Muscle of back (tissue), 11 donors: ENCODE results near the gene GABBR2. TPM values are rescaled to one million over a fixed set of nuclear protein-coding genes. Genes with fewer than 3 reads are reported as not detected.

Experiments
- DNase-seq, 3 donors: peaks; one replicate each; pipeline versions ENCODE4 v3.0.0 to v3.0.0-alpha.2; 2013
- polyA plus RNA-seq, 10 donors: library from polyadenylated mRNA; unstranded; fragments of 120-200 nt; gene quantifications; one replicate each; pipeline ENCODE4 v1.2.1, GENCODE V29; 2013; ENCODE audit not compliant: insufficient read length in 10 of 10

GABBR2 gene
- polyA plus RNA-seq, 10 donors = 0.38 to 1.7 (median 0.95) TPM

DNA sequence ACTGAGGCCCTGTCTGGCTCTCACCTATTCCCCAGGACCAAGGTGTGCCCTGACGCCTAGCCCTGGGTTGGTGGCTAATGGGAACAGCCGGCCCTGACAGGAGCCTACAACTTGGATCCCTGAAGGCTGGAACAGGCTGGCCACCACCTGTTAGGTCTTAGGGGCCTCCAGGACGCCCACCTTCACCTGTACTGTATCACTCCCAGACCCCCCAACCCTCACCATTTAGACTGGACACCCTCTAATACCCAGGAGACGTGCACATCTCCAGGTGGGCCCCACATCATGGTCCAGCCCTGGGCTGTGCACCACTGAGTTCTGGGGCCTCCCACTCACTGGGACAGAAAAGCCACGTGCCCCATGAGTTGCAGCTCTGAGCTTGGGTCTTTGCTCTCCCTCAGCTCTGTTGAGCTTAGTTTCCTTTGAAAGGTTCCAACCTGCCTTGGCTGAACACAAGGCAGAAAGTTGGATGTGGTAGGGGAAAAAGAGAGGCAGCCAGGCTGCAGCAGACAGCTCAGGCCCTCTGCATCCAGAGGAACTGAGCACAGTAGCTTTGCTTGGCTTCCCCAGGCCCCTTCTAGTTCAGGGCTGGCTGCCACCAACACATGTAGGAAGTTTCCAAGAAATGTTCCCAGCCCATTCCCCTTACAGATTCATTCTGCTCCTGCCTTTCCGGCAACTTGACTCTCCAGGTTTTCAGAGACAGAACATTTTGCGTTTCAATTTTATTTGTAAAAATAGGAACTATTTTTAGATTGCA is 336.5 kb downstream of the GABBR2 start:
- DNase-seq = peak; percentile 56 to 90 (median 81)

DNA sequence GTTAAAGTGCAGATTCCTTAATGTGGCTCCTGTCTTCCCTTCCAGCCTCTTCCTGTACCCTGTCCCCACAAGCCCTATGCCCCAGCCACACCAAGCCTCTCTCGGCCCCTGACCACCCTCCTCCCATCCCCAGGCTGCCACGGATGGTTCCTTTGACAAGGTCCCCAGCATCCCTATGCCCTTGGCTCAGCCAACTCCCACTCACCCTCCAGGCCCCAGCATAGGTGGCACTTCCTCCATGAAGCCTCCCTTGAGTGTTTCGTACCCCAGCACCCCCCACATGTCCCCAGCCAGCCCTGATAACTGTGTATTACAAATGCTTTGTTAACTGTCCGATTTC is 337.8 kb downstream of the GABBR2 start:
- no peak for DNase-seq

DNA sequence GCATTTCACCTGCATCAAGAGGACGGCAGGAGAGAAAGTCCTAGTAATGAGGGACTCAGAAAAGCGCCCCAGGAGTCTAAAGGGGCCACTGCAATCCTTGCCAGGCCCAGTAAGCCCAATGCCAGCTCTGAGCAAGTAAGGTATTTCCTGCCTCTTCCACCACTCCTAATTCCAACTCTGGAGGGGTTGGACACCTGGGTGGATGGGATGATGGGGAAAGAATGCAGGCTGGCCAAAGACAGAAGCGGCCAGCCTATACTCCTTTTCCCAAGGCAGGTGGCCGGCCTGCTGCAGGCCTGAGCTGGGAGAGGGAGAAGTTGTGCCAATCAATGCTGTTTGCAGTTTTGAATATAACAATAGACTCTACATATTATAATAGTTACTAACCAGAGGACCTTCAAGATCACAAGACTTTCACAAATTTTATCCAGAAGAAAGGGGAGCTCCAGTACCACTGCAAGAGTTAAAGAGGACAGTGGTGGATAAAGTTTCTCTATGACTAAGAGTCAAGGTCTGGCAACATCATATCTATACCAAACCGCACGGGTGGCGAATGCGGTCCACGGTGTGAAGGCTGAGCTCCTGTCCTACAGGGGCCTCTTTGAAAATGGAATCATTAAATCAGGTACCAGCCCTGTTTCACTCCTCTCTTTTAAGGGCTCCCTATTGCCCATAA is 338.3 kb downstream of the GABBR2 start:
- no peak for DNase-seq

DNA sequence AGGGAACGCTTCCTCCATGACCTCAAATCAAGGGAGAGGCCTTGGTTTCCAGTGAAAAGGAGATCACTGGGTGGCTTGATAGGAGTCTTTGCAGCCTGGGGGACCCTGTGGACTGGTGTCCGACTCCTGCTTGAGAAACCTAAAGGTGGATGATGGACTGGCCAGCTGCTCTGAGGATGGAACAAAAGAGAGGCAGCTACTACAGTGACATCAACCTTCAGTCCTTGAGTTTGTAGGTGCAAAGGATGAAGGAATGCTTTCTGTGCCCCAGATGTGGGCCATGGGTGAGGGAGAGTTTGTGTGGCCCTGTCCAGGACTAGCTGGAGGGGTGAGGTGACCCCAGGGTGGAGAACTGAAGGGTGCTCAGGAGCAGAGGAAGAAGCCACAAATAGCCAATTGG is 338.8 kb downstream of the GABBR2 start:
- no peak for DNase-seq

DNA sequence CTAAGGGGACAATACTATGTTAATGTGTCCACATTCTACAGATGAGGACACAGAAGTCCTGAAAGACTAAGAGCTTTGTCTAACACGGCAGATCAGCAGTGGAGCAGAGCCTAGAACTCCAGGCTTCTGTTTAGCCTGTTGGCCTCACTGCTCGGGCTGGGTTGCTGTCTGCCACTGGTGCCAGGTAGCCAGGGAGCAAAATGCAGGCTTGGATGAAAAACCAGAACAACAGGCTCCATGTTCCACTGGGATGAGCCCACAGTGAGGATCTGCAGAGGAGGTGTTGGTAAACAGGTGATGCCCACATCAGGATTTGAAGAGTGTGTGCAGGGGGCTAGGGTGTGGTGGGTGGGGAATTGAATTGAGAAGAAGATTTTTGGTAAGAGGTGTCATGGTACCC is 339.3 kb downstream of the GABBR2 start:
- DNase-seq = no peak

DNA sequence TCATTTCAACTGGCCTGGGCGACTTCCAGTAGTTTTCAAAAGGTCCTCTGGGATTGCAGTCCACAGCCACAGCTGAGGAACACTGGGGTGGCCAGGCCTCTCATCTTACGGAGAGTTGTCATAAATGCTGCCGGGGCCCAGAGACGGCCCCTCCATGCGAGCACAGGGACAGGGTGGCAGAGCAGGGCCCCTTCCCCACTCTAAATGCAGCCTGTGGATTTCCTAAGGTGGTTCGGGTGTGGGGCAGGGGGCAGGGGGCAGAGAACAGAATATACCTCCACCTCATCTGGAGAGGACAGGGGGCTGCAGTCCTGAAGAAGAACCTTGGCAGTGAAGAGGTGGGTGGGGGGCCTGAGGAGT is 339.7 kb downstream of the GABBR2 start:
- DNase-seq = no peak

DNA sequence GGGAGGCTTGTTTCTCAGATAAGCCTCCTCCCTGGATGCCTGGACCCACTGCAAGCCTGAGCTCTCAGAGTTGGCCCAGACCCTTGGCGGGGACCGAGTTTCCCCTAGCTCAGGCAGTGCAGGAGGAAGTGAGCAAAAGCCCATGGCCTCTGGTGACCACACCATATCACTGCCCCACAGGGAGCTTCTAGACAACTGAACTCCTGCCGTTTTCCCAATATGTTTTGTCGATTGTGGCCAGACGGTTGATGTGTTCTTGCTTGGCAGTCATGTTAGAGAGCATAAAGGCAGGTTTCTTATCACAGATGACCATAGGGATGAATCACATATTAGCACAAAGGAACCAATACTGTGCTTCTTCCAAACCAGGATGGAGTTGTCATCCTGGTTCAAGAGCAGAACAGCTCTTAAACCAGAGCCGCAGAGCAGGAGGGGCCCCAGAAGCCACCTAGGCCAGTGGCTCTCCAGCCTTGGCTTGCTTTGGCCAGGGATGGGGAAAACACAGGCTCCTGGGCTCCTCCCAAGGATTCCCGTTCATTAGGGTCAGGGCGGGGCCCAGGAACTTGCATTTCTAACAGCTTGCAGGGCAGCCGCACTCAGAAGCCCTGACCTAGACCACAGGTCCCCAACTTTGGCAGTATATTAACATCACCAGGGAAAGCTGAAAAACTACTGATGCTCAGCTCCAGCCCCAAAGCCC is 340.2 kb downstream of the GABBR2 start:
- DNase-seq = no peak

DNA sequence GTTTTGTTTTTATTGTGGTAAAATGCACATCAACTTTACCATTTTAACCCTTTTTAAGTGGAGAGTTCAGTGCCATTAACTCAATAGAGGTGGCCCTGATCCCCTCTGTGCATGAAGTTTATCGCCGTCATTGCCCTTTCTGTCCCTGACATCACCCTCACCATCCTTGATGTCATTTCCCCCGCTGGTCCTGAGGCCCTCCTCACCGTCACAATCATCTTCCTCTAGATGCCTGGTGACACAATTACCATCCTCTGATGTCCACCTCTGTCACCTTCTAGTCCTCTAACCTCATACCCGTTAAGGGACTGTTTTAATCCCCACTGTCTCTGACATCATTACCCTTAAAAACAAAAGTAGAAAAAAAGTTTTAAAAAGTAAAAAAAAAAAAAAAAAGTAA is 340.8 kb downstream of the GABBR2 start:
- no peak for DNase-seq

DNA sequence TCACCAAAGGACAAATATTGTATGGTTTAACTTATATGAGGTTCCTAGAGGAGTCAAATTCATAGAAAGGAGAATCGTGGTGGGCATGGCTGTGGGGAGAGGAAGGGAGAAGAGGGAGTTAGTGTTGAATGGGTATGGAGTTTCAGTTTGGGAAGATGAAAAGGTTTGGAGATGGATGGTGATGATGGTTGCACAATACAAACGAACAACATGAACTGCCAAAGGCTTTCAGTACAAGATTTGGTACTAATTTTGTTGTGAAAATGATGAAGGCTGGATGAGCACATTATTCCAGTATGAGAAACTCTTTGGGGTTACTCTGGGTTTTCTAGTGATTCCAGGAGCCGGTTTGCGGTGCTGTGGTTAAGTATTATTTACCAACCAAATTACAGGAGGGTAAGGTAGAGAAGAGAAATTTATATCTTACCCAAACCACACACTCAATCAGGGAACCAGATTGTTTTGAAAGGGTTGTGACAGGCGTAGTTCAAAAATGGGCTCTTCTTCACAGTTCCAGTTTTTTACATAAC is 341.3 kb downstream of the GABBR2 start:
- DNase-seq = no peak

DNA sequence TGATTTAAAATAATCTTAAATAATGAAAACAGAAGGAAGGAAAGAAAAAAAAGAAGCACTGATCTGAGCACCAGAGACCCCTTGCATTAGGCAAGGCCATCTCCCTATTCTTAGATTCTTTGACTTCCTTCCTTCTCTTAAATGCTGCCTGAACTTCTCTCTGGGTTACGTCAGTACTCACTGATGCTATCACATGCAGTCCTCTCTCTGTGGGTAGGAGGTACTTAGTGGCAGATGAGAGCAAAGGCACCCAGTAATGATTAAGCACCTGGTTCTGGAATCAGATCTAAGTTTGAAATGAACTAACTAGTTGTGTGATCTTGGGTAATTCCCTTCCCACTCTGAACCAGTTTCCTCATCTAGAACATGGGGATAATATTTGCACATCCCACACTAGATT is 343.0 kb downstream of the GABBR2 start:
- no peak for DNase-seq

DNA sequence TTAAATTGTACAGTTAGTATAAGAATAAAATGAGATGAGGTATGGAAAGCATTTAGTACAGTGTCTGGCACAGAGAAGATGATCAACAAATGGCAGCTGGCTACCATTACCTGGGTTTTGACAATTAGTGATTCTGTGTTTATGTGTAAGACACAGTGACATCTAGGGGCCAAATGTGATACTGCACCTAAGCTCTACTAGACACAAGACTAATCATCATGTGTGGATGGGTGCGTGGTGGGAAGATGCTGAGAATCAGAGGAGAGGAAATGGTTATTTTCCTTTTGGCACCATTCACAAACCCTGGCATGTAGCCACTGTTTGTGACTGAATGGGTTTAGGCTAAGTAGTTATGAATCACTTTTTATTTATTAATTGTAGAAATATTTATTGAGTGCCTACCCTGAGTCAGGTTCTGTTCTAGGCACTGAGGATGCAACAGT is 343.5 kb downstream of the GABBR2 start:
- no peak for DNase-seq

DNA sequence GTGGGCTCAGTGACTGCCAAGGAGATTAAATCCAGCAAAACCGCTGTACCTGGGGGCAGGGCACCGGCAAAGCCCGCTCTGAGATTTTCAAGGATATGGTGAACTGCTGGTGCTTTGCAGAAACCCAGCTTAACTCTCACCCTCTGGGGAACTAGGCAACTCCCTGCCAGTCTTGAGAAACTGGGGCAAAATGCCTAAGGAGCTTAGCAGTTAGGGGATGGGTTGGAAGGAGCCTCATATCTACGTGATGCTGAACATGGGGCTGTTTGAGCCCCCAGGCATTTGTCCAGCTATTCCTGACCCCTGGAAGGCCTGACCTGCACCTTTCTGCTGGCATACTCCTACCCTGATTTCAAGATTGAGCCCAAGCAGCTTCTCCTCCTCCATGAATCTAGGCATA is 344.6 kb downstream of the GABBR2 start:
- DNase-seq = no peak

DNA sequence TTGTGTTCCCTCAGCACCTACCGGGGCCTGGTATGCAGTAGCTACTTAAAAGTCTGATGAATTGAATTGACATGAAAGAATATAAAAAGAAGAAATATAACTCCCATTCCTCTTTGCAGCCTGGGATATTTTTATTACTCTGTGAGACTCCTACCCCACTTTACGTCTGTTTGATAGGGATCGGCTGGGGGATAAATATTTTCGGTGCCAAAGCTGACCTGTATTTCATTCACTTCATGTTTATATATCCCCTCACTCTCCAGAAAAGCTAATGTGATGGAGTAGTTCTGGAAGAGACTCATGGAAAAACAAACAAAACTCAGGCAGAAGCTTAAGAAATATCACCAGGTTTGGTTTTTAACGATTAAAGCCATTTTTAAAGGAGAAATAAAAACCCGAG is 345.1 kb downstream of the GABBR2 start:
- DNase-seq = no peak

DNA sequence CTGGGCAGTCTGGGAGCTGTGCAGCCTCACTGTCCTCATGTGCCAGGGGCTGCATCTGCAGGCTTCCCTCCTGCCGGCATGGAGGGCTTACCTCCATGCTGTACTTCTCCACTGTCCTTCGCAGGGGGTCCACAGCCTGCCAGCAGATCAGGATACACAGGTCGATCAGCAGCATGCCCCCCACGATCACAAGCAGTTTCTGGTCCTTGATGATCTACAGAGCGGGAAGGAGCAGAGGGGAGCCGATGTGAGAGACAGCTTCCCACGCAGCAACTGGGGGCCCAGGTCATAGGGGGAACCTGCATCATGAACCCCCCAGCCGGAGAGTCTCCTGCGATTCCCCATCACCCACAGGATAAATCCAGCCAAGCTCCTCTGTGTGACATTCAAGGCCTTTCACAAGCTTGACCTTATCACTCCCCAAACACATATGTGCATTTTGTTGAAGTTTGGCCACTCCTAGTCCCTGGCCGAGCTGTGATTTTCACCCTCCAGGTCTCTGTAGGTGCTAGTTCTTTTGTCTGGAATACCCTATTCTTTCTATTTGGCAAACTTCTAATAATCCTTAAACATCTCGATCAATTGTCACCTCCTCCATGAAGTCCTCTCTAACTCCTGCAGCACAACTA is 346.0 kb downstream of the GABBR2 start:
- DNase-seq = no peak

DNA sequence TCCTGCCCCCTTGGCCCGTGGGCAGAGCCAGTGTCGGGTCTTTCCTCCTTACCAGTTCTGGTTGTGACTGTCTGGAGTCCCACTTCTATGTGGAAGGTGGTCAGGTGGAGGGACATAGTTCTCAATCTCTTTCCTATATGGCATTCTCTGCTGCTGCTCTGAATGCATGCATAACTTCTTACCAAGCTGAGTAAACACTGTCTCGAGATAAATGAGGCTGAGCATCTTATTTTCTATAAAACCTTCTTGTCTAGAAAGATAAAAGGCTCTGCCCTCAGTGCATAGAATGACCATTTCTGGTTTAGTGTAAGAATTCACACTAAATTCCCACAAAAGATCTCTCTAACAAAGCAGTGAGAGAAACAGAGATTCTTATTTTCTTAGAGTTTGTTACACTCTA is 347.1 kb downstream of the GABBR2 start:
- no peak for DNase-seq

DNA sequence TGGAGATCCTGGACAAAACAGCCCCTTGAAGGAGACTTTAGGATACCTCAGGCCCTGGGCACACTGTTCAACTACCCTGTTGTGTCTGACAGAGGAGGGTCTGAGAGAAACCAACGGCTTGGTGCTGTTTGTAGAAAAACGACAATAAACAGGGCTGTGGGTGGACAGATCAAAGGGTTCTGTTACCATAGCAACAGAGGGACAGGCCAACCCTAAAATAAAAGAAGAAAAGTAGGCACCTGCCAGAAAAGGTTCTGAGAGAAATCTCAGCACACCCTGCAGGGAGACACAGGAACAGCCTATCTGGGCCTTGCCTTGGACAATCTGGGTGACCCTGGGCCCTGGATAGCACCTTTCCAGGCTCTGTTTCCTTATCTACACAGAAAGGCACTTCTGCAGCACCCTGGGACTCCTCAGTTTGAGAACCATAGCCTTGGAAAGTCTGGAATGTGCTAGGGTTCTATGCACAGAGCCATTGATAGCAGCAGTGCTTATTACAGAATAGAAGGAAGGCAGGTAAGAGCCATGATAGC is 348.5 kb downstream of the GABBR2 start:
- no peak for DNase-seq

DNA sequence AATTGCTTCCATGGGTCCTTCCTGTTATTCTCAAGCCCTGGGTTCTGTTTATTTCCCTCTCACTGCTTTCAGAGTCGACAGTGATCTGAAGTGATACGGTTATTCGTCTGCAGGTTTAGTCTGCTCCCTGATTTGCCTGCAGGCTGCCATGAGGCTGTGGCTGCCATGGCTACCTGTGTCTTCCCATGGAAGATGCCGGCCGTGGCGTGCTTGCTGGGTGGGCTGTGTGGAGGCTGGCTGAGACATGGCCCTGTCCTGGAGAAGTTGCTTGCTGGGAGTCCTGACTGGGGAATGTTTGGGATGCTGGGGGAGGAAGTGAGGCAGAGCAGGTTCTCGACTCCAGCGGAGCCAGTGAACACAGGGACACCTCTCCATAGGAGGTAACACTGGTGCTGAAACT is 349.2 kb downstream of the GABBR2 start:
- DNase-seq = no peak

DNA sequence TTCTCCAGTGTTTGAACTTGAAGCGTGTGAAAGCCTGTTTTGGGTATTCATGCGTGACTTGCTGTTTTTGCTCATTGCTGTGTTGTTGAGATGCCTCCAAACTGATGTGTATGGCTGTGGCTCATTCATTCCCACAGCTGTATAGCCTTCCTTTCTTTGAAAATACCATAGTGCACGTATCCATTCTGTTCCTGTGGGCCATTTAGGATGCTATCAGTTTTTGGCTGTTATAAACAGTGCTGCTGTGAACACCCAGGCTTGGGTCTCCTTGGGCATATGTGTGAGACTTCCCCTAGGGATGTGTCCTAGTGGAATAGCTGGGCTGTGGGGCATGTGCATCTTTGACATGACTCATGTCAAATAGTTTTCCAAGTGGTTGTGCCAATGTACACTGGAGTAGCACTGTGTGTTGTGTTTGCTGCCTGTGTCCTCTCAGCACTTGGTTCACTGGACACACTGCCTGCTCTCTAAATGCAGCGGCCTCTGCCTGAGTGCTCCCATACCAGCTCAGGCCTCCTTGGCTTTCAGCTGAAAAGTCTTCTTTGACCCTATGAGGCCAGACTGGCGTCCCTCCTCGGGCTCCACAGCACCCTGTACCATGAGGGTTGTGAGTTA is 350.7 kb downstream of the GABBR2 start:
- DNase-seq = no peak

DNA sequence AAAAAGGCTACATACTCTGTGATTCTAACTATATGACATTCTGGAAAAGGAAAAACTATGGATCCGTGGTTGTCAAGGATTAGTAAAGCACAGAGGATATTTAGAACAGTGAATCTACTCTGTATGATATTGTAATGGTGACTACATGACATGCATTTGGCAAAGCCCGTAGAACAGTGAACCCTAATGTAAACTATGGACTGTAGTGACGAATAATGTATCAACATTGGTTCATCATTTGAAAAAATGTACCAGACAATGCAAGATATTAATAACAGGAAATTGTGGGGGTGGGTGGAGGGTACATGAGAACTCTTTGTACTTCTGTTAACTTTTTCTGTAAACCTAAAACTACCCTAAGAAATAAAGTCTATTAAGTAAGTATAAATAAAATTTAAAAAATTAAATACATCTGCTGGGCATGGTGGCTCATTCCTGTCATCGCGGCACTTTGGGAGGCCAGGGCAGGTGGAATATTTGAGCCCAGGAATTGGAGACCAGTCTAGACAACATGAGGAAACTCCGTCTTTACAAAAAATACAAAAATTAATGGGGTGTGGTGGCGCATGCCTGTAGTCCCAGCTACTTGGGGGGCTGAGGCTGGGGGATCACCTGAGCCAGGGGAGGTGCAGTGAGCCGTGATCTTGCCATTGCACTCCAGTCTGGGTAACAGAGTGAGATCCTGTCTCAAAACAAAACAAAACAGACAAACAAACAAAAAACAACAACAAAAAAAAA is 351.6 kb downstream of the GABBR2 start:
- no peak for DNase-seq

DNA sequence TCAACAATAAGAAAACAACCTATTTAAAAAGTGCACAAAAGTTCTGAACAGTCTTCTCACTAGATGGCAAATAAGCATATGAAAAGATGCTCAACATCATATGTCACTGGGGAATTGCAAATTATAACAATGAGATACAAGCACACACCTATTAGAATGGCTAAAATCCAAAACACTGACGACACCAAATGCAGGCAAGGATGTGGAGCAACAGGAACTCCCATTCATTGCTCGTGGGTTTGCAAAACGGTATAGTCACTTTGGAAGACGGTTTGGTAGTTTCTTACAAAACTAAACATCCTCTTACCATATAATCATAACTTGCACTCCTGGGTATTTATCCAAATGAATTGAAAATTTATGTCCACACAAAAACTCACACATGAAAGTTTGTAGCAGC is 352.4 kb downstream of the GABBR2 start:
- no peak for DNase-seq

DNA sequence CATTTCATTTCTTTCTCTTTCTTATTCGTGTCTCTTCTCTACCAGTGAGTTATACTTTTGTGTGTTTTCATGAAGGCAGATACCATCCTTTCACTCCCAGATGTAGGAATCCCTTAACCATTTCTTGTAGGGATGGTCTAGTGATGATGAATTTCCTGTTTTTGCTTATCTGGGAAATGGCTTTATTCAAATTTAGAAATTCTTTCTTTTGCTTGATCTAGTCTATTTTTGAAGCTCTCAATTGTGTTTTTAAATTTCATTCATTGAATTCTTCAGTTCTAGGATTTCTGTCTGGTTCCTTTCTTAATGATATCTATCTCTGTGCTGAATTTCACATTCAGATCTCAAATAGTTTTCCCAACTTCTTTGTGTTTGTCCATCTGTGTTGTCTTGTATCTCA is 357.4 kb downstream of the GABBR2 start:
- no peak for DNase-seq
